ENCODE measurements around the gene PALLD. TPM values are rescaled to one million over a fixed set of nuclear protein-coding genes. Genes with fewer than 3 reads are reported as not detected.
A peak's percentile ranks its signal among the peaks of the same experiment; 100 is the strongest.
"Not testable (repeated sequence)": the region's sequence is repeated elsewhere in the genome, so short reads cannot be mapped to it uniquely, and the experiment has no call there.

Gene PALLD
- total RNA-seq, 3 donors from 2014 or later = 112 to 663 (median 150) TPM

GRCh38 chr4:168696826-168697225 lies 200.0 kb downstream of the PALLD start:
- Histone ChIP-seq H3K4me3 (no peak overlapping the region), H3K9me3 (no peaks in the 10 kb centered on the region)

GRCh38 chr4:168699224-168699878 lies 202.5 kb downstream of the PALLD start:
- peaks cover 7% of the 10 kb centered on the region for H3K4me1 ChIP-seq (ENCODE audit: low read depth)
- peak in 2 of 3 donors; percentile 29 to 31 for DNase-seq
- TF ChIP-seq, protein P1, sequence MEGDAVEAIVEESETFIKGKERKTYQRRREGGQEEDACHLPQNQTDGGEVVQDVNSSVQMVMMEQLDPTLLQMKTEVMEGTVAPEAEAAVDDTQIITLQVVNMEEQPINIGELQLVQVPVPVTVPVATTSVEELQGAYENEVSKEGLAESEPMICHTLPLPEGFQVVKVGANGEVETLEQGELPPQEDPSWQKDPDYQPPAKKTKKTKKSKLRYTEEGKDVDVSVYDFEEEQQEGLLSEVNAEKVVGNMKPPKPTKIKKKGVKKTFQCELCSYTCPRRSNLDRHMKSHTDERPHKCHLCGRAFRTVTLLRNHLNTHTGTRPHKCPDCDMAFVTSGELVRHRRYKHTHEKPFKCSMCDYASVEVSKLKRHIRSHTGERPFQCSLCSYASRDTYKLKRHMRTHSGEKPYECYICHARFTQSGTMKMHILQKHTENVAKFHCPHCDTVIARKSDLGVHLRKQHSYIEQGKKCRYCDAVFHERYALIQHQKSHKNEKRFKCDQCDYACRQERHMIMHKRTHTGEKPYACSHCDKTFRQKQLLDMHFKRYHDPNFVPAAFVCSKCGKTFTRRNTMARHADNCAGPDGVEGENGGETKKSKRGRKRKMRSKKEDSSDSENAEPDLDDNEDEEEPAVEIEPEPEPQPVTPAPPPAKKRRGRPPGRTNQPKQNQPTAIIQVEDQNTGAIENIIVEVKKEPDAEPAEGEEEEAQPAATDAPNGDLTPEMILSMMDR (IDR thresholded peaks at IDR 0.05) = no peak
- no peak overlapping the region for H3K4me3 ChIP-seq
- intact Hi-C loops (cut with DNase I, micrococcal nuclease) = no loop called here
- no peaks in the 10 kb centered on the region for H3K36me3 ChIP-seq (ENCODE audit: low read depth)
- peak; percentile 73 for ATAC-seq
- no peaks in the 10 kb centered on the region for H3K9me3 ChIP-seq

More at GRCh38 chr4:168696826-168697225, 200.0 kb downstream of the PALLD start:
- Histone ChIP-seq H3K4me1 (ENCODE audit: low read depth) (peaks cover 7% of the 10 kb centered on the region), H3K36me3 (ENCODE audit: low read depth) (no peaks in the 10 kb centered on the region)
- TF ChIP-seq, protein P1 (IDR thresholded peaks at IDR 0.05) = no peak
- intact Hi-C loops (cut with DNase I, micrococcal nuclease) = no loop called here
- no peak for DNase-seq
- ATAC-seq = no peak

- TF ChIP-seq, protein P1 (IDR thresholded peaks at IDR 0.05) = no peak
- H3K36me3 ChIP-seq (ENCODE audit: low read depth) = no peaks in the 10 kb centered on the region
- intact Hi-C loops (cut with DNase I, micrococcal nuclease) = loop anchor here in 1 of 2 donors (10.0 kb wide), 1 partner anchor 224 kb away; no protein-coding TSS in a partner anchor
- ATAC-seq = no peak
- DNase-seq = no peak
- H3K4me1 ChIP-seq (ENCODE audit: low read depth) = peaks cover 7% of the 10 kb centered on the region
- no peaks in the 10 kb centered on the region for H3K9me3 ChIP-seq
- H3K4me3 ChIP-seq = no peak overlapping the region
Measured at GRCh38 chr4:168701061-168701460, 204.2 kb downstream of the PALLD start.

GRCh38 chr4:168702581-168703087 lies 205.8 kb downstream of the PALLD start:
- not testable (repeated sequence) for H3K4me3 ChIP-seq; H3K36me3 ChIP-seq (ENCODE audit: low read depth); DNase-seq; H3K4me1 ChIP-seq (ENCODE audit: low read depth); ATAC-seq; H3K9me3 ChIP-seq
- intact Hi-C loops (cut with DNase I, micrococcal nuclease) = loop anchor here in 1 of 2 donors (10.0 kb wide), 1 partner anchor 222 kb away; no protein-coding TSS in a partner anchor

- Histone ChIP-seq H3K4me3 (no peak overlapping the region), H3K36me3 (ENCODE audit: low read depth) (no peaks in the 10 kb centered on the region), H3K9me3 (no peaks in the 10 kb centered on the region), H3K4me1 (ENCODE audit: low read depth) (no peaks in the 10 kb centered on the region)
- TF ChIP-seq, protein P1 (IDR thresholded peaks at IDR 0.05) = no peak
- ATAC-seq = no peak
- no peak for DNase-seq
- intact Hi-C loops (cut with DNase I, micrococcal nuclease) = loop anchor here in 1 of 2 donors (10.0 kb wide), 1 partner anchor 220 kb away; no protein-coding TSS in a partner anchor
Measured at GRCh38 chr4:168705121-168705520, 208.3 kb downstream of the PALLD start.

DNA sequence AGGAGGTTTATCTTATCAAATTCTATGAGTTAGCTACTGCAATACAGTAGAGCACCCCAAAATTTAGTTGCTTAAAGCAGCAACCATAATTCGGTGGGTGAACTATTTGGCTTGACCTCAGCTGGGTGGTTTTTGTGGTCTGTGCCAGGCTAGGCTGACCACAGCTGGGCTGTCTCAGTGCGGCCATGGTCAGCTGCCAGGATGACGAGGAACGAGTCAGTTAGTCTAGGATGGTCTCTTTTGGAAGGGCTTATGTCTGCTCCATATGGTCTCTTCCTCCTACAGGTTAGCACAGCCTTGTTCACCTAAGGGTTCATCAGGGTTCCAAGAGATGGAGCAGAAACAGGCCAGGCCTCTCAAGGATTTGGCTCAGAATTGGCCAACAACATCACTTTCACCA lies 210.4 kb downstream of the PALLD start:
- no peak for ATAC-seq
- intact Hi-C loops (cut with DNase I, micrococcal nuclease) = loop anchor here in 1 of 2 donors (10.0 kb wide), 1 partner anchor 218 kb away; no protein-coding TSS in a partner anchor

More for the DNA sequence above, 210.4 kb downstream of the PALLD start:
- no peaks in the 10 kb centered on the region for H3K36me3 ChIP-seq (ENCODE audit: low read depth)
- TF ChIP-seq, protein P1 (IDR thresholded peaks at IDR 0.05) = no peak
- H3K9me3 ChIP-seq = no peaks in the 10 kb centered on the region
- H3K4me3 ChIP-seq = no peak overlapping the region
- no peak for DNase-seq
- no peaks in the 10 kb centered on the region for H3K4me1 ChIP-seq (ENCODE audit: low read depth)

All from mucosa of descending colon (tissue), 3 donors.